Glutamatergic neuron (in vitro differentiated cells): ENCODE measurements around the gene CLIC3. TPM values are rescaled to one million over a fixed set of nuclear protein-coding genes. Genes with fewer than 3 reads are reported as not detected.

ENCODE experiments used
- DNase-seq: peaks from one replicate; pipeline ENCODE4 v3.0.0; 2022
- H3K27ac Mint-ChIP-seq: one replicate; pipeline ENCODE4 v1.8.0; 2020; ENCODE audit warnings: mild to moderate bottlenecking, mixed read lengths, inconsistent platforms; ENCODE audit not compliant: unreplicated experiment
- H3K27me3 Mint-ChIP-seq: one replicate; pipeline ENCODE4 v1.8.0; 2020; ENCODE audit warnings: mild to moderate bottlenecking, moderate library complexity, mixed read lengths, inconsistent platforms; ENCODE audit not compliant: unreplicated experiment
- H3K36me3 Mint-ChIP-seq: one replicate; pipeline ENCODE4 v1.8.0; 2020; ENCODE audit warnings: mild to moderate bottlenecking, mixed read lengths, inconsistent platforms; ENCODE audit not compliant: unreplicated experiment
- H3K4me1 Mint-ChIP-seq: one replicate; pipeline ENCODE4 v1.8.0; 2020; ENCODE audit warnings: mild to moderate bottlenecking, low read depth, mixed read lengths, inconsistent platforms; ENCODE audit not compliant: unreplicated experiment
- H3K4me3 Mint-ChIP-seq: one replicate; pipeline ENCODE4 v1.8.0; 2020; ENCODE audit warnings: mild to moderate bottlenecking, mixed read lengths, inconsistent platforms; ENCODE audit not compliant: unreplicated experiment
- H3K9me3 Mint-ChIP-seq: one replicate; pipeline ENCODE4 v1.8.0; 2020; ENCODE audit warnings: mild to moderate bottlenecking, moderate library complexity, mixed read lengths, inconsistent platforms; ENCODE audit not compliant: unreplicated experiment
- total RNA-seq: library from RNA; stranded (reverse); fragmentation: NEBNext Ultra II Directional; extraction: Animal tissue kit (Norgen Biotek cat#: 25700); gene quantifications from one replicate; pipeline ENCODE4 v1.2.1, GENCODE V29; 2021; ENCODE audit not compliant: unreplicated experiment
- TF ChIP-seq, protein P1 (sequence below): fragments of 200-600 bp; sonication (generic); IDR thresholded peaks from one replicate; pipeline ENCODE4 v1.5.0; 2021; ENCODE audit not compliant: partially characterized antibody, unreplicated experiment

Gene CLIC3
- total RNA-seq, 1 donor from 2014 or later = not detected

DNA sequence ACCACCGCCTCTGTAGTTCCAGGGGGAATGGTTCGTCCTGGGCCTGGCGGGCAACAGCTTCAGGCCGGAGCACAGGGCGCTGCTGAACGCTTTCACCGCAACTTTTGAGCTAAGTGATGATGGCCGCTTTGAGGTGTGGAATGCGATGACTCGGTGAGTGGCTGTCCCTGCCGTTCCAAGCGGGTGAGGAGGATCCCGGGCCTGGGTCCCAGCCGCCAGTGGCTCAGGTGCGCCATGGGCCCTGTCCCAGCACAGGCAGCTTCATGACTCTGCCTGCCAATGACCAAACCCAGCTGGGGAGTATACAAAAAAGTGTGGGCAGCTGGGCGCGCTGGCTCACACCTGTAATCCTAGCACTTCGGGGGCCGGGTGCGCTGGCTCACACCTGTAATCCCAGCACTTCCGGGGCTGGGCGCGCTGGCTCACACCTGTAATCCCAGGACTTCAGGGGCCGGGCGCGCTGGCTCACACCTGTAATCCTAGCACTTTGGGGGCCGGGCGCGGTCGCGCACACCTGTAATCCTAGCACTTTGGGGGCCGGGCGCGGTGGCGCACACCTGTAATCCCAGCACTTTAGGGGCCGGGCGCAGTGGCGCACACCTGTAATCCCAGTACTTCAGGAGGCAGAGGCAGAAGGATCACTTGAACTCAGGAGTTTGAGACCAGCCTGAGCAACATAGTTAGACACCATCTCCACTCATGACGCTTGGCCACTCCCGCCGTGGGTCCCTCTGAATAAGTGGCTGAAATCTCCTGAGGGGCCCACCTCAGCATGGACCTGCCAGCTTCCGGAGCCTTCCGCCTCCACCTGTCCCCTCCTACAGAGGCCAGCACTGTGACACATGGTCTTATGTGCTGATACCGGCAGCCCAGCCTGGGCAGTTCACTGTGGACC lies 43.2 kb downstream of the CLIC3 start:
- Mint-ChIP-seq H3K9me3 (peaks cover 10% of the 10 kb centered on the region), H3K4me3 (no peak overlapping the region)

DNA sequence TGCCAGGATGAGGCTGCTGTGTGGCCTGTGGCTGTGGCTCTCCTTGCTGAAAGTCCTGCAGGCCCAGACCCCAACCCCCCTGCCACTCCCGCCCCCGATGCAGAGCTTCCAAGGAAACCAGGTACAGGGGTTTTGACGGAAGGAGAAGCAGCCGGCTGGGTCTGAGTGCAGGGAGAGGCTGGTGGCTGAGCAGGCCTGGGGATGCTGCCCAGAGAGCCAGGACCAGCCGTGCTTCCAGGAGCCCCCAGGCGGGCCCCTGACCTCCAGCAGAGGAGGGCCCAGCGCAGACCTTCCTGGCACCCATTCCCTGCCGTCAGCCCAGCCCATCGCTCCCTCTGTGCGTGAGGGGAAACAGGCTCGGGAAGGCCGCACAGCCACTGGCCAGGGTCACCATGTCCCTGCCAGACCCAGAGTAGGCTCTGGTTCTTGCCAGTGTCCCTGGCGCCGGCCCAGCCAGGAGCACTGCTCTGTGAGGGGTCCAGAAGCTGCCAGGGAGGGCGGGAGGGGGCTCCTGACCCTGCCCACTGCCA lies 44.0 kb downstream of the CLIC3 start:
- Mint-ChIP-seq H3K9me3 (peaks cover 9% of the 10 kb centered on the region), H3K4me1 (no peaks in the 10 kb centered on the region), H3K27ac (no peak overlapping the region), H3K36me3 (no peaks in the 10 kb centered on the region), H3K27me3 (peaks cover 8% of the 10 kb centered on the region), H3K4me3 (no peak overlapping the region)
- DNase-seq = peak; percentile 16
- TF ChIP-seq, protein P1, sequence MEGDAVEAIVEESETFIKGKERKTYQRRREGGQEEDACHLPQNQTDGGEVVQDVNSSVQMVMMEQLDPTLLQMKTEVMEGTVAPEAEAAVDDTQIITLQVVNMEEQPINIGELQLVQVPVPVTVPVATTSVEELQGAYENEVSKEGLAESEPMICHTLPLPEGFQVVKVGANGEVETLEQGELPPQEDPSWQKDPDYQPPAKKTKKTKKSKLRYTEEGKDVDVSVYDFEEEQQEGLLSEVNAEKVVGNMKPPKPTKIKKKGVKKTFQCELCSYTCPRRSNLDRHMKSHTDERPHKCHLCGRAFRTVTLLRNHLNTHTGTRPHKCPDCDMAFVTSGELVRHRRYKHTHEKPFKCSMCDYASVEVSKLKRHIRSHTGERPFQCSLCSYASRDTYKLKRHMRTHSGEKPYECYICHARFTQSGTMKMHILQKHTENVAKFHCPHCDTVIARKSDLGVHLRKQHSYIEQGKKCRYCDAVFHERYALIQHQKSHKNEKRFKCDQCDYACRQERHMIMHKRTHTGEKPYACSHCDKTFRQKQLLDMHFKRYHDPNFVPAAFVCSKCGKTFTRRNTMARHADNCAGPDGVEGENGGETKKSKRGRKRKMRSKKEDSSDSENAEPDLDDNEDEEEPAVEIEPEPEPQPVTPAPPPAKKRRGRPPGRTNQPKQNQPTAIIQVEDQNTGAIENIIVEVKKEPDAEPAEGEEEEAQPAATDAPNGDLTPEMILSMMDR = no peak

More for the DNA sequence above, 43.2 kb downstream of the CLIC3 start:
- no peaks in the 10 kb centered on the region for H3K36me3 Mint-ChIP-seq
- H3K4me1 Mint-ChIP-seq = no peaks in the 10 kb centered on the region
- TF ChIP-seq, protein P1 = no peak
- no peak for DNase-seq
- H3K27ac Mint-ChIP-seq = no peak overlapping the region
- peaks cover 7% of the 10 kb centered on the region for H3K27me3 Mint-ChIP-seq

DNA sequence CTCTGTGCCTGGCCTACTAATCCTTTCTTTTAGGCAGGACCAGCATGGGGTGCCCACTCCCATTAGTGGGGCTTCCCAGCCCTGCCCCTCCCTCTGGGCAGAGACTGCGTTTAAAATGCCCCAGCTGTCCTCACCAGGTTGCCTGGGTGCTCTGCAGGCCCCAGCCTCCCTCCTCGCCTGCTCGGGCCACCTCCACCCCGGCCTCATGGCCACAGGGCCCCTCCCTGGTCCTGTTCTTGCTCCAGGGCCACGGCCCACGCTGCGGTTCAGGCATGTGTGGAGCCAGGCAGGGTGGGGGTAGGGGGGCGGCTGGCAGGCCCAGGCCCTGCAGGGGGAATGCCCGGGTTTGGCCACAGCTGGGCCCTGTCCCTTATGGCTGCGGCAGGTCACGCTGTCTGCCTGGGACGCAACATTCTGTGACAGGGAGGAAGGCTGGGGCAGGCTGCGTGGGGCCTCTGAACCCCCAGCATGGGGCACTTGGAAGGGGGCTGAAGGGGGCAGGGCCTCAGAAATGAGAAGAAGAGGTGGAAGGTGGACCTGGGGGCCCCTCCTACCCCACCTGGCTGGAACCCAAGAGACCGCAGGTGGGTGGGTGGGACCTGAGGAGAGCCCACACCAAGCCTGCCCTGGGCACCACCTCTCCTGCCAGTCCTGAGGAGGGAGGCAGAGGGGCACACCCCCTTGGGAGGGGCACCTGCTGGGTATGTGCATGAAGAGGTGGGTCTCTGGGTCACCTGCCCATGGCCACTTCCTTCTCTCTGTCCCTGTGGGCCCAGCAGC lies 44.6 kb downstream of the CLIC3 start, which contains the start of gene LCN12:
Gene LCN12, plus strand, starts transcription at position 733 of the 780 bp plus-strand sequence. CDS start 55 bp downstream, outside the sequence.
- H3K36me3 Mint-ChIP-seq = no peaks in the 10 kb centered on the region
- no peak within 1 kb of the TSS for H3K27ac Mint-ChIP-seq
- TF ChIP-seq, protein P1 = no peak
- H3K4me3 Mint-ChIP-seq = no peak within 1 kb of the TSS
- H3K9me3 Mint-ChIP-seq = peaks cover 9% of the 10 kb centered on the region
- H3K27me3 Mint-ChIP-seq = peaks cover 9% of the 10 kb centered on the region
- DNase-seq = peak; percentile 13
- H3K4me1 Mint-ChIP-seq = peaks cover 2% of the 10 kb centered on the region

DNA sequence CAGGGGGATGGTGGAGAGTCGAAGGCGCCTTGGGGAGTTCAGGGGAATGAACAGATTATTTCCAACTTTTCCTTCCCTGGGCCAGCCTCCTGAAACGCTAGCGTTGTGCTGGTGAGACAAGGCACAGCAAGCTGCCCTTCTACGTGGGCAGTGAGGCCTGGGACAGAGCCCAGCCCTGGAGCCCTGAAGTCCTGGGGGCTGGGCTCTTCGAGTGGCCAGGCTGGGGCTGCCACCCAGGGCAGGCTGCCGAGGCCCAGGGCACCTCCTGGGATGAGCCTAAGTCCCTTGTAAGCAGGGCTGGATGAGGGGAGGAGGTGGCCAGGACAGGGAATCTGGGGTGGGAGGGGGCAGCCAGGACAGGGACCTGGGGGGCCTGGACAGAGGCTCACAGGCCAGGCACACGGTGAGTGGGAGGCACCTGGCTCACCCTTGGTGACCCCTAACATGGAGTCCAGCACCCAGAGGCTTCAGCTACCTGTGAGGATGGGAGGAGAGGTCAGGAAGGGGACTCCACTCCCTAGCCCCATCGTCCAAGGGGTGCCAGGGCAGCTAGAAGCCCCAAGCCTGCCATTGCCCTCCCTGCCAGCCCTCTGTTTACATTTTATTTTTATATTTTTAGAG lies 45.6 kb downstream of the CLIC3 start:
- TF ChIP-seq, protein P1 = no peak
- Mint-ChIP-seq H3K9me3 (peaks cover 2% of the 10 kb centered on the region), H3K4me3 (peak overlapping the region; percentile 79), H3K36me3 (no peaks in the 10 kb centered on the region), H3K4me1 (peaks cover 2% of the 10 kb centered on the region), H3K27ac (no peak overlapping the region), H3K27me3 (peaks cover 8% of the 10 kb centered on the region)
- no peak for DNase-seq
